Measurements from ENCODE around the gene ALX4. TPM values are rescaled to one million over a fixed set of nuclear protein-coding genes. Genes with fewer than 3 reads are reported as not detected.

Gene ALX4
- total and polyA plus RNA-seq, 9 of the 15 experiments (the other 6 are each of a cell fraction or from before 2014, with no cell fraction given): 0.07 to 1.2 (median 0.33) TPM

- H3K36me3 ChIP-seq (ENCODE audit: control insufficient read depth, insufficient read depth, low read length): peaks cover 16% of the 10 kb centered on the region; the same call in 2 of the 3 replicates
- H2AFZ ChIP-seq (ENCODE audit: low read depth, low read length): no peak overlapping the region
- H3K4me1 ChIP-seq (replicated peaks in 1 of 2; ENCODE audit: control insufficient read depth in 2 of 2, insufficient read depth in 2 of 2, low read length in 2 of 2): peaks cover 5 to 11% of the 10 kb centered on the region in 2 experiments; a peak in 4 of 5 replicates
- FAIRE-seq (no peak), DNase-seq (ENCODE audit: extremely low read depth in 1 of 4, low spot score in 3 of 4) (no peak), ATAC-seq (no peak)
- POLR2A ChIA-PET: interaction anchor here (1.1 kb wide), 1 partner anchor 9 kb away, joined by 4 read pairs; no protein-coding TSS in a partner anchor
- no peaks in the 10 kb centered on the region for H3K9me1 ChIP-seq (ENCODE audit: control insufficient read depth, insufficient read depth, low read length)
- CTCF ChIA-PET (ENCODE audit: low intra/inter-chr PET ratio): no interaction called here
- intact Hi-C loops (cut with micrococcal nuclease): no loop called here
- no peak overlapping the region for H3K4me2 ChIP-seq (ENCODE audit: insufficient read depth, low read length)
- no peak for TF ChIP-seq ZNF384 (IDR thresholded peaks at IDR 0.05; ENCODE audit: low read depth, low read length)
- no peak for TF ChIP-seq TCFL5 (CRISPR knock-in tag; conservative IDR thresholded peaks at IDR 0.05)
- in situ Hi-C loops (cut with MboI): no loop called here
- WGBS (ENCODE audit: insufficient coverage, low coverage, missing lambda C conversion rate): 86% methylated on average over 8 of the region's 8 CpGs
- no peak overlapping the region for H3K27ac ChIP-seq (ENCODE audit: extremely low read depth, low read depth, low read length)
- no peaks in the 10 kb centered on the region for H3K79me2 ChIP-seq (ENCODE audit: control insufficient read depth, insufficient read depth, low read length)
- H3K27me3 ChIP-seq (ENCODE audit: control insufficient read depth in 2 of 2, insufficient read depth in 2 of 2, low read length in 2 of 2): no peaks in the 10 kb centered on the region
- H4K20me1 ChIP-seq (replicated peaks; ENCODE audit: control insufficient read depth, insufficient read depth, low read length): no peaks in the 10 kb centered on the region; the same call in 1 of the 2 replicates
- H3K4me3 ChIP-seq: no peak overlapping the region
- BruUV-seq (replicated peaks): no TSS peak
- H3K9ac ChIP-seq (ENCODE audit: insufficient read depth in 1 of 2, low read depth in 2 of 2, low read length in 2 of 2): no peak overlapping the region
- H3K9me3 ChIP-seq (replicated peaks; ENCODE audit: control insufficient read depth, insufficient read depth, low read depth, low read length): no peaks in the 10 kb centered on the region
Measured at GRCh38 chr11:44244639-44245310, 65.2 kb downstream of the ALX4 start.

- no peak overlapping the region for H2AFZ ChIP-seq (ENCODE audit: low read depth, low read length)
- ATAC-seq: peak; percentile 47; the same call in 2 of the 3 replicates
- no peak overlapping the region for H3K4me2 ChIP-seq (ENCODE audit: insufficient read depth, low read length)
- no peaks in the 10 kb centered on the region for H3K79me2 ChIP-seq (ENCODE audit: control insufficient read depth, insufficient read depth, low read length)
- H3K9ac ChIP-seq (ENCODE audit: insufficient read depth in 1 of 2, low read depth in 2 of 2, low read length in 2 of 2): no peak overlapping the region
- TF ChIP-seq GATA2 (CRISPR knock-in tag; IDR thresholded peaks at IDR 0.05) (no peak), TCF7L2 (IDR thresholded peaks at IDR 0.05; ENCODE audit: low read depth, low read length) (no peak), TEAD2 (tag; IDR thresholded peaks at IDR 0.05) (peak; percentile 71; the same call in 1 of the 2 replicates), NR2C2 (CRISPR knock-in tag; IDR thresholded peaks at IDR 0.05) (no peak), NR2C2 (tag; IDR thresholded peaks at IDR 0.05) (0 out of 2 replicates have a peak, but pooled peaks have one; percentile 19), ZNF12 (CRISPR knock-in tag; IDR thresholded peaks at IDR 0.05) (no peak)
- TF ChIP-seq, protein P1, sequence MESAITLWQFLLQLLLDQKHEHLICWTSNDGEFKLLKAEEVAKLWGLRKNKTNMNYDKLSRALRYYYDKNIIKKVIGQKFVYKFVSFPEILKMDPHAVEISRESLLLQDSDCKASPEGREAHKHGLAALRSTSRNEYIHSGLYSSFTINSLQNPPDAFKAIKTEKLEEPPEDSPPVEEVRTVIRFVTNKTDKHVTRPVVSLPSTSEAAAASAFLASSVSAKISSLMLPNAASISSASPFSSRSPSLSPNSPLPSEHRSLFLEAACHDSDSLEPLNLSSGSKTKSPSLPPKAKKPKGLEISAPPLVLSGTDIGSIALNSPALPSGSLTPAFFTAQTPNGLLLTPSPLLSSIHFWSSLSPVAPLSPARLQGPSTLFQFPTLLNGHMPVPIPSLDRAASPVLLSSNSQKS (CRISPR knock-in tag; IDR thresholded peaks at IDR 0.05): no peak
- no peak overlapping the region for H3K27ac ChIP-seq (ENCODE audit: extremely low read depth, low read depth, low read length)
- 38% methylated on average over 6 of the region's 6 CpGs for WGBS (ENCODE audit: insufficient coverage, low coverage, missing lambda C conversion rate)
- DNase-seq (ENCODE audit: extremely low read depth in 1 of 4, low spot score in 3 of 4): peak in 1 of 4 experiments; percentile 26
- in situ Hi-C loops (cut with MboI): no loop called here
- H3K9me3 ChIP-seq (replicated peaks; ENCODE audit: control insufficient read depth, insufficient read depth, low read depth, low read length): no peaks in the 10 kb centered on the region
- CTCF ChIA-PET (ENCODE audit: low intra/inter-chr PET ratio): interaction anchor here (0.6 kb wide), 1 partner anchor 523 kb away, joined by 4 read pairs; no protein-coding TSS in a partner anchor
- no peak overlapping the region for H3K4me3 ChIP-seq
- FAIRE-seq: peak; percentile 55
- intact Hi-C loops (cut with micrococcal nuclease): no loop called here
- peaks cover 16% of the 10 kb centered on the region; the same call in 2 of the 3 replicates for H3K36me3 ChIP-seq (ENCODE audit: control insufficient read depth, insufficient read depth, low read length)
- no peaks in the 10 kb centered on the region for H3K27me3 ChIP-seq (ENCODE audit: control insufficient read depth in 2 of 2, insufficient read depth in 2 of 2, low read length in 2 of 2)
- peaks cover 5 to 11% of the 10 kb centered on the region in 2 experiments; a peak in 4 of 5 replicates for H3K4me1 ChIP-seq (replicated peaks in 1 of 2; ENCODE audit: control insufficient read depth in 2 of 2, insufficient read depth in 2 of 2, low read length in 2 of 2)
- POLR2A ChIA-PET: interaction anchor here (0.5 to 1.3 kb wide), 3 partner anchors 8 to 422 kb away, joined by 3 to 4 read pairs (median 4); no protein-coding TSS in a partner anchor
- no peaks in the 10 kb centered on the region; the same call in 1 of the 2 replicates for H4K20me1 ChIP-seq (replicated peaks; ENCODE audit: control insufficient read depth, insufficient read depth, low read length)
- BruUV-seq (replicated peaks): no TSS peak
- H3K9me1 ChIP-seq (ENCODE audit: control insufficient read depth, insufficient read depth, low read length): no peaks in the 10 kb centered on the region
Measured at GRCh38 chr11:44243595-44244343, 66.2 kb downstream of the ALX4 start.
